ENCODE results near the gene RALGPS1. TPM values are rescaled to one million over a fixed set of nuclear protein-coding genes. Genes with fewer than 3 reads are reported as not detected.
A peak's percentile ranks its signal among the peaks of the same experiment; 100 is the strongest.

Gene RALGPS1
- total RNA-seq, 4 donors from 2014 or later, result 2.2 to 10.3 (median 5.4) TPM

GRCh38 chr9:126980231-126980630 lies 65.6 kb downstream of the RALGPS1 start:
- intact Hi-C loops (cut with DNase I; ENCODE audit: low total_unique reads), result loop anchor here (5.0 kb wide), 1 partner anchor 177 kb away; no protein-coding TSS in a partner anchor

GRCh38 chr9:126981218-126981617 lies 66.6 kb downstream of the RALGPS1 start:
- Histone ChIP-seq H3K27ac (no peak overlapping the region), H3K27me3 (no peaks in the 10 kb centered on the region), H3K9me3 (no peaks in the 10 kb centered on the region), H3K4me1 (peaks cover 25 to 37% of the 10 kb centered on the region in 2 donors), H3K36me3 (no peaks in the 10 kb centered on the region), H3K4me3 (no peak overlapping the region)
- intact Hi-C loops (cut with DNase I; ENCODE audit: low total_unique reads) (loop anchor here (5.0 kb wide), 1 partner anchor 176 kb away; no protein-coding TSS in a partner anchor), in situ Hi-C loops (cut with MboI; ENCODE audit: low sequenced_read_pairs in 4 of 4) (no loop called here)
- ATAC-seq (no peak), DNase-seq (no peak)
- no peak for TF ChIP-seq CTCF (IDR thresholded peaks at IDR 0.05 in 4 of 5, conservative IDR thresholded peaks at IDR 0.05 in 1 of 5)

More at GRCh38 chr9:126980231-126980630, 65.6 kb downstream of the RALGPS1 start:
- no peak overlapping the region for H3K4me3 ChIP-seq
- peaks cover 15 to 31% of the 10 kb centered on the region in 2 donors for H3K4me1 ChIP-seq
- no peaks in the 10 kb centered on the region for H3K9me3 ChIP-seq
- H3K27me3 ChIP-seq, result no peaks in the 10 kb centered on the region
- H3K27ac ChIP-seq, result no peak overlapping the region
- DNase-seq (no peak), ATAC-seq (no peak)
- TF ChIP-seq CTCF (IDR thresholded peaks at IDR 0.05 in 4 of 5, conservative IDR thresholded peaks at IDR 0.05 in 1 of 5), result no peak
- no peak for TF ChIP-seq POLR2A (IDR thresholded peaks at IDR 0.05)
- in situ Hi-C loops (cut with MboI; ENCODE audit: low sequenced_read_pairs in 4 of 4), result no loop called here
- no peaks in the 10 kb centered on the region for H3K36me3 ChIP-seq

DNA sequence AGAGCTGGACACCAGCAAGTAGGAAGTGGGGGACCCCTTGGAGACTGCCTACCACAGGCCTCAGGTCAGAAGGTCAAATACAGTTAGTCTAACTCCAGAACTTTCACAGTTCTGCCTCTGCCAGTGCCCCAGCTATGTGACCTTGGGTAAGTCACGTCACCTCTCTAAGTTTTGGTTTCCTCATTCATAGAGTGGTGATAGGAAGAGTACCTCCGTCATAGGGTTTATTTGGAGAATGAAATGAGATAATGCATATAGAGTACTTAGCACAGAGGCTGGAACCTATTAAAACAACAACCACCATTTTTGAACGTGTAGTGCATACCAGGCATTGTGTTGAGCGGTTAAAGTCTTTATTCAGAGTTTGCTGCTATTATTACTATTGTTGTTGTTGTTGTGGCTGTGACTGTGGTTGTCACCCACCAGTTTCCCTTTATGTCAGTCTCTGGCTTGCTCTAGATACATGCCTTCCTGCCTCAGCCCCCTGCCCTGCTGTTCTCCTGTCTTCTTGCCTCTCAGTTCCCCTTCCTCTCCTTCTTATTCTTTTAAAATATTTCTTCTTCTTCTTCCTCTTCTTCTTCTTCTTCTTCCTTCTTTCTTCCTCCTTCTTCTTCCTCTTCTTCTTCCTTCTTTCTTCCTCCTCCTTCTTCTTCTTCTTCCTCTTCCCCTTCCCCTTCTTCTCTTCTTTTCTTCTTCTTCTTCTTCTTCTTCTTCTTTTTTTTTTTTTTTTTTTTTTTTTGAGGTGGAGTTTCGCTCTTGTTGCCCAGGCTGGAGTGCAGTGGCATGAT lies 67.8 kb downstream of the RALGPS1 start:
- ATAC-seq (no peak), DNase-seq (no peak)
- H3K27me3 ChIP-seq, result no peaks in the 10 kb centered on the region
- H3K36me3 ChIP-seq, result no peaks in the 10 kb centered on the region
- no peaks in the 10 kb centered on the region for H3K9me3 ChIP-seq
- TF ChIP-seq CTCF (IDR thresholded peaks at IDR 0.05 in 4 of 5, conservative IDR thresholded peaks at IDR 0.05 in 1 of 5) (no peak), POLR2A (IDR thresholded peaks at IDR 0.05) (no peak)
- peaks cover 35 to 49% of the 10 kb centered on the region in 2 donors for H3K4me1 ChIP-seq
- no peak overlapping the region for H3K27ac ChIP-seq
- H3K4me3 ChIP-seq, result no peak overlapping the region
- in situ Hi-C loops (cut with MboI; ENCODE audit: low sequenced_read_pairs in 4 of 4) (no loop called here), intact Hi-C loops (cut with DNase I; ENCODE audit: low total_unique reads) (loop anchor here (5.0 kb wide), 1 partner anchor 175 kb away; no protein-coding TSS in a partner anchor)

GRCh38 chr9:126983767-126984166 lies 69.2 kb downstream of the RALGPS1 start:
- in situ Hi-C loops (cut with MboI; ENCODE audit: low sequenced_read_pairs in 4 of 4), result no loop called here
- Histone ChIP-seq H3K27ac (peak overlapping the region in 3 of 4 donors; percentile 62 to 91 (median 75)), H3K27me3 (no peaks in the 10 kb centered on the region), H3K4me3 (no peak overlapping the region), H3K36me3 (no peaks in the 10 kb centered on the region), H3K9me3 (no peaks in the 10 kb centered on the region), H3K4me1 (peaks cover 35 to 54% of the 10 kb centered on the region in 2 donors)
- intact Hi-C loops (cut with DNase I; ENCODE audit: low total_unique reads), result loop anchor here (2.0 to 5.0 kb wide), 2 partner anchors 37 to 174 kb away; no protein-coding TSS in a partner anchor
- DNase-seq (no peak), ATAC-seq (no peak)
- TF ChIP-seq POLR2A (IDR thresholded peaks at IDR 0.05), result no peak
- no peak for TF ChIP-seq CTCF (IDR thresholded peaks at IDR 0.05 in 4 of 5, conservative IDR thresholded peaks at IDR 0.05 in 1 of 5)

All from gastrocnemius medialis (tissue), 4 donors.